ENCODE results near the gene OLFML2B.

The OLFML2B gene

GRCh38 chr1:162004441-162004950 is 19.2 kb downstream of the OLFML2B start:
- DNase-seq, result no peak

- peak; percentile 83 for DNase-seq
Observed at GRCh38 chr1:162003830-162004215, 19.8 kb downstream of the OLFML2B start.

DNA sequence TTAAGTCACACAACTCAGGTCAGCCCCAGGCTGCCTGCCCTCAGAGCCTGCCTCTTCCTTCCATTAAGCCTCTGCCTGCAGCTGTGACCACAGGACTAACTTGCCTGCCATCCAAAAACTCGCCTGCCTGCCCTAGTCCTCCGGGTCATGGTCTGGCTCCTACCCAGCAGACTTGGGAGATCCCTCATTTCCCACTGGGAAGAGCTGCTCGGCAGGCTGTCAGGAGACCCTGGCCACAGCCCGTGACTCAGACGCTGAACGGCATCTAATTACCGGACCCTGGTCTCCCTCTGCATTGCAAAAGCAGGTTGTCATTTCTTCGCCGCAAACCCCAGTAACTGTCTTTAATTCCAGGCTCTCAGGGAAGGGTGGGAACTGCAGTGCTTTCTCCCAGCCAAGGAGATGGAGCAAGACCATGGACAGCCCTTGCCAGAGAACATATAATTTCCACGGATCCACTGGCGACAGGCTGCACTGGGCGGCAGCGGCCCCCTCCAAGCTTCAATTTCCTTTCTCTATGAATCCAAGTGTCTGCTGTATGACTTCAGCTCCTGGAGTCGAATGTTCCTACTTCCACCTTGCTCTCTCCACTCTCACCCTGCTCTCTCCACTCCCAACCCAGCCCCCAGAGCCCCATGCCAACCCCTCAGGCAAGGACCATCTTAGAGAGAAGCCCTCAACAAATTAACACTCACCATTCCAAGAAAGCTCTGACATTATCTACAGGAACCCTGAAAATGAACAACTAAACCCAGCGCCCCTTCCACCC is 20.4 kb downstream of the OLFML2B start:
- DNase-seq, result peak; percentile 96

DNA sequence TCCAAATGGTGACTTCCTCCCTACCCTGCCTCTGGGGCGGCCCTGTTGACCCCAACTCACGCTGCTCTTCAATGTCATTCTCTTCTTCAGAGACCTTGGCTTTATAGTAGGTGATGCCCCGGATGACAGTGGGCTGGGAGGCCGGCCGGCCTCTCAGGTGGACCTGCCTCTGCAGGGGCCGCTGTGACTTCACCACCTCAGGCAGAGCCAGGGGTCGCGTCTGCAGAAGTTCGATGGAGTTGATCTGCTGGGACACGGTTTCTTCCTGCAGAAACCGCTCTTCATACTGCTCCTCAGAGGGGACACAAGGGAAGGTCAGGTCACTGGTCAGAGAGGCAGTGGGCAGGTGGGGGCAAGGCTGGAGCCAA is 23.6 kb downstream of the OLFML2B start:
- DNase-seq, result no peak

DNA sequence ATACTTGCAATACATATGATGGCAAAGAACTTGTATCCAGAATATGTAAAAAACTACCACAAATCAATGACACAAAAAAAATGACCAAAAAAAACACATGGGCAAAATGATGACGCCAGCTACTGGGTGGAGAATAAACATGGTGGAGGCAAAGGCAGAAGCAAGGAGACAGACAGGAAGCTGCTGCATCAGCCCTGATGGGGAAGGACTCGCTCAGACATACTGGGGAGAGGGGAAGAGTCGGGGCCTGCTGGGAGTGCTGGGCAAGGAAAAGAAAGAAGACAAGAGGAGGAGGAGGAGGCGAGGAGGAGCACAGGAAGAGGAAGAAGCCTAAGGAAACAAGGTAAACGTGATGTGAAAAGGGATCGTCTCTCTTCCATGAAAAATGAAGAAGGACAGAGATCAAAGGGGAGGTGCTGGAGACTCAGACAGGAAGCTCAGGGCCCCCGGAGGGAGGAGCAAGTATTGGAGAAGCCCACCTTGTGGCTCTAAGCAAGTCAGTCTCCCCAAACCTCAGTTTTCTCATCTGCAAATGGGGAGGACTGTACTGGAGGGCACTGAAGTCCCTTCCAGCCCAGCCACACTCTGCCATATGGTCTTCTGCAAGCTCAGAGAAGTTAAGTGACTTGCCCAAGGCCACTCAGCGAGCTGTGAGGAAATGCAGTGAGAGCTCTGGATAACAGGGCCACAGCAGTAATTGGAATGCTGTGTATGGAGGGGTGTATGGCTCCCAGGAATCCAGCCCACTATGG is 24.2 kb downstream of the OLFML2B start:
- DNase-seq, result no peak

- no peak for DNase-seq
Observed at GRCh38 chr1:161998811-161999210, 24.9 kb downstream of the OLFML2B start.

GRCh38 chr1:161997152-161997551 is 26.5 kb downstream of the OLFML2B start:
- no peak for DNase-seq

- DNase-seq, result no peak
Observed at GRCh38 chr1:161994175-161994668, 29.4 kb downstream of the OLFML2B start.

- DNase-seq, result no peak
Observed at GRCh38 chr1:161993576-161993975, 30.1 kb downstream of the OLFML2B start.

DNA sequence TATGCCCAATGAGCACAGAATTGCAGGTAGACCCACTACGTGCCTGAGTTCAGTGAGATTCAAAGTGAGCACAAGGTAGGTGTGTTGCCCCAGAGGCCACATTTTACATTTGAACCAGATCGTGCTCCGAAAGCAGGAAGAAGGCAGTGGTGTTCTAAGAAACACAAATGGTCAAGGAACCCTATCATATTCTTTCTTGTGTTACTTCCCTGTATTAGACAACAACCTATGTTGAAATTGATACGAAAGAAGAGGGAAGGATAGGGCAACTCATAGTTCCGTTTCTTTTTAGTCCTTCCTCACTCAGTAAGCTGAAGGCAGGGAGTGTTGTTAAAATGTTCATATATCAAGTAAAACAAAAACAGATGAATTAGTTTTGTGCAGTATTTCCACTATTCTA is 33.9 kb downstream of the OLFML2B start:
- no peak for DNase-seq

DNA sequence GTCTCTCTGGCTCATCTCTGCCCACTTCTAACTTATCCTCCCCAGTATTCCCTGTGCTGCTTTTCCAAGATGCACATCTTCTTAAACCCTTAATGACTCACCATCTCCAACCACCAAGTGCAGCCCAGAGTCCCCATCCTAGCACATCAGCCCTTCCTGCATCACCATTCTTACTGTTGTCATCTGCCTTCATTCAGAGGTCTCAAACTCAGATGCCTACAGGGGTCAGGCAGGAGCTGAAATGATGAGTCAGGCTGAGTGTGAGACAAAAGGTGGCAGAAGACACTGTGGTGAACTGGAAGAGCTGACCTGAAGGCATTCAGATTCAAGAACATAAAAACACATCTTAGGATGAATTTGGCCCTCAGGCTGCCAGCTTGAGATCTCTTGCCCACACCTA is 34.6 kb downstream of the OLFML2B start:
- peak; percentile 68 for DNase-seq

GRCh38 chr1:161988413-161988812 is 35.3 kb downstream of the OLFML2B start:
- DNase-seq, result no peak

GRCh38 chr1:161987872-161988271 is 35.8 kb downstream of the OLFML2B start:
- DNase-seq, result no peak

DNA sequence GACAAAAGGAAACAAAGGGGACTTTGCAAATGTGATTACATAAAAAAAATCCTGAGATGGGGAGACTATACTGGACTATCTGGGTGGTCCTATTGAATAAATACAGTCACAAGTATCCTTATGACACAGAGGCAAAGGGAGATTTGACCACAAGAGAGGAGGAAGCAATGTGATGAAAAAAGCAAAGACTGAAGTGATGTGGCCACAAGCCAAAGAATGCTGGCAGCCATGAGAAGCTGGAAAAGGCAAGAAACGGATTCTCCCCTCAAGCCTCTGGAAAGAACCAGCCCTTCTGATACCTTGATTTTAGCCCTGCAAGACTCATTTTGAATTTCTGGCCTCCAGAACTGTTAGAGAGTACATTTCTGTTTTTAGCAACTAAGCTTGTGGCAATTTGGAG is 36.4 kb downstream of the OLFML2B start:
- DNase-seq, result no peak

GRCh38 chr1:161986328-161986727 is 37.3 kb downstream of the OLFML2B start:
- DNase-seq, result no peak

DNA sequence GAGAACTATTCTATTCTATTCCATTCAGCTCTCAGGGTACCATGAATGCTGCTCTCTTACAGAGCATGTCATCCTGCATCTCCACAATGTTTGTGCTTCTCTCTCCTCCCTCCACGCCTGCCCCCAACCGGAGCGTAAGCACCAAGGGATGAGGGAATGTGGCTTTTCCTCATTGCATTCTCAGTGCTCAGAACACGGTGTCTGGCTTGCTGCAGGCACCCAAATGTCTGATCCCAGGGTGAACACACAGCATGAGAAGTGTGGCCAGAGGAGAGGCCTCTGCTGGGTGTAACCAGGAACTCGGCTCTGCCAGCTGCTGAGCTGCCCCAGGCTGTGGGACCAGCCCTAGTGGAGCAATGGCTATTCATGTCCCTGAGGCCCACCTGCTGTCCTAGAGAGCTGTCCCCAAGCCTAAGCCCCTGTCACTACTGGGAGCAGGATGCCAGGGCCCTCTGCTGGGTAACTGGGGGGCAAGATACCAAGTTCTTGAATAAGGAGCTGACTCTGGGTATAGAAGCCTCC is 38.3 kb downstream of the OLFML2B start:
- no peak for DNase-seq

DNA sequence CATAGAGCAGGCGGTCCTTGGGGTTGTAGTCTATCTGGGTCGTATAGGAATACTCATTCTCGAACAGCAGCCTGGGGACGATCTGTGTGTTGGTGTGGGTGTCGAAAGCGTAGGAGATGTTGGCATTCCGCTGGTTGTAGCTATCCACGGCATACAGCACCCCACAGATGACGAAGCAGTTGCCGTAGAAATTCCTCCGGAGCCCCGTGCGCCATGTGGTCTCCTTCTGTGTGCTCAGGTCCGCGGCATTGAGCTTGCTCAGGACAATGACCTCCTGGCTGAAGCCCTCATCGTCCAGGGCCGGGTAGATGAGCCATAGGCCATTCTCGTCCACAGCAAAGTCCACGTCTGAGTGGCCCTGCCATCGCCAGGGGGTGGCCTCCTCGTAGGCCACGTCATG is 39.9 kb downstream of the OLFML2B start:
- no peak for DNase-seq

DNA sequence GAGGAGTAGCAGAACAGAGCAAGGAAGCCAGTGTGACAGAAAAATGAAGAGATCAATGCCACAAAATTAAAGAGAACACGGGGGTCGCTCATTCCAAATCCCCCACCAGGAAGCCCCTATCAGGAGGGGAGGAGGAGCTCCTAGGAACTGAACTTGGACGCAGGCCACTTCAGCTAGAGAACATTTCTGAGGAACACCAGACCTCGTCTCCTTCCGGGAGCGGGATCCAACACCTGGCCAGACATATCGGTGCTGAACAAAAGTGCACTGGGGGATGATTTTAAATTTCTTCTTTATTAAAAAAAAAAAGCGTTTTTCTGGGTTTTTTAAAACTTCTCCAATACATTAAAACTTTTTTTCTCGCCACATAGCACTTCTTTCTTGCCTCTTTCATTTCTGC is 40.8 kb downstream of the OLFML2B start:
- DNase-seq, result no peak

- DNase-seq, result no peak
Observed at GRCh38 chr1:161982507-161982895, 41.2 kb downstream of the OLFML2B start.

DNA sequence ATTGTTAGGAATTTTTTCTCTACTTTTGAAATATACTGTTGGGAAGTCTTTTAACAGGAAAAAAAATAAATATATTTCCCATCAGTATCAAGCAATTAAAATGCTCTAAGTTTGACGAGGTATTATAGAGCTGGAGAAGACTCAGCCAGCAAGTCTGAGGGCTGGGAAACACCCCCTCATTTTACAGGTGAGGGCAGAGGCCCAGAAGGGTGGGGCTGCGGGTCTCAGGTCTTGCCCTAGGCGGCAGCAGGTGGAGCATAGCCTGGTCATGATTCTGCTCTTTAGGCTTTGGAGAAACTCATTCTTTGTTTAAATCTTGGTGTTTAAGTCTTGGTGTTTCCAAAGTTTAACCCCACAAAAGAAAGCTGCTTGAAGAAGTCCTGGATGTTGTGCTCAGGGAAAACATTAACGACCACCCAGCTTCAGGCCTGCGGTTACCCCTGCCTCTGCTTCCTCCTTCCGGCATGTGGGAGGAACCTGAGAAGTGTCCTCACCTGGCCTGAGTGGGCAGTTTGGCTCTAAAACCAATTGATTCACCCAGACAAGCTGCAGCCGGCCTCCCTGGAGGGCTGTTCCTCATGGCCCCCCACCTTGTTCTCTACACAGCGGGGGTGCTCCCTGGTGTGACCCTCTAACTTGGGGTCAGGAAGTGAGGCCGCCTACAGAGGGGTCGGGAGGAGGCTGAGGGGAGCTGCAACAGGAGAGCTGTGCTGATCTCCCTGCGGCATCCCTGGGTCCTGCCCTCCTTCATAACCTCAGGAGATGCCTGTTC is 41.7 kb downstream of the OLFML2B start:
- no peak for DNase-seq

- DNase-seq, result no peak
Observed at GRCh38 chr1:161981126-161981525, 42.5 kb downstream of the OLFML2B start.

- DNase-seq, result no peak
Observed at GRCh38 chr1:161978011-161978790, 45.5 kb downstream of the OLFML2B start.

All from fibroblast of skin of right quadriceps (primary cell).